Ovary (tissue), 9 donors: ENCODE measurements around the gene DUSP12. TPM values are rescaled to one million over a fixed set of nuclear protein-coding genes. Genes with fewer than 3 reads are reported as not detected.

Source experiments
- DNase-seq, 5 donors: peaks; one replicate each; pipeline ENCODE4 v3.0.0-alpha.2; 2019 to 2020
- H3K27ac ChIP-seq, 2 donors: fragments of 200-600 bp; one replicate each; pipeline versions ENCODE4 v1.5.1 to v1.8.0; 2019 to 2022
- H3K27me3 ChIP-seq: fragments of 200-600 bp; one replicate; pipeline ENCODE4 v1.8.0; 2022
- H3K36me3 ChIP-seq: fragments of 200-600 bp; sonication (generic); one replicate; pipeline ENCODE4 v1.5.1; 2019
- H3K4me1 ChIP-seq: one replicate; pipeline ENCODE4 v1.8.1; 2013; ENCODE audit warnings: mild to moderate bottlenecking, moderate library complexity; ENCODE audit not compliant: insufficient read depth
- H3K4me3 ChIP-seq: fragments of 200-600 bp; sonication (generic); one replicate; pipeline ENCODE4 v1.5.1; 2017
- H3K9me3 ChIP-seq, 2 donors: fragments of 200-600 bp in 1 of 2; sonication (generic) in 1 of 2; one replicate each; pipeline versions ENCODE4 v1.5.1 to v1.8.1; 2013 to 2019; ENCODE audit warnings: mild to moderate bottlenecking in 1 of 2, moderate library complexity in 1 of 2
- CTCF ChIP-seq, 3 donors: fragments of 450-650 bp in 2 of 3; fragments of 200-600 bp in 1 of 3; IDR thresholded peaks; one replicate each; pipeline versions ENCODE4 v1.5.1 to v1.8.0; 2016 to 2022; ENCODE audit warnings: antibody characterized with exemption in 3 of 3, mild to moderate bottlenecking in 1 of 3
- EP300 ChIP-seq: sonication (generic); formaldehyde crosslinking; IDR thresholded peaks from one replicate; pipeline ENCODE4 v1.6.1; 2017; ENCODE audit warnings: antibody characterized with exemption
- POLR2A ChIP-seq: fragments of 450-650 bp; IDR thresholded peaks from one replicate; pipeline ENCODE4 v1.6.1; 2017; ENCODE audit warnings: antibody characterized with exemption, mild to moderate bottlenecking, moderate library complexity
- WGBS, 3 donors: extraction: QIAGEN DNeasy Blood & Tissue Kit in 1 of 3; methylation state at CpG; one replicate each; pipeline versions ENCODE4 v1.1.5 to v1.1.7; 2013 to 2017; 5-methylcytosine and 5-hydroxymethylcytosine counted together
- intact Hi-C, 4 donors: fragments of 100-400 bp; cut with DNase I; formaldehyde crosslinking; loops; one replicate each; pipeline versions ENCODE4 v1.11.0 to v1.15.1; 2022 to 2023
- polyA plus RNA-seq, 2 donors: library from polyadenylated mRNA; stranded (reverse); fragments of 200-250 nt in 1 of 2; fragments of 350-450 nt in 1 of 2; fragmentation: Illumina TruSeq in 1 of 2; extraction: RNeasy Lipid Tissue Mini Kit (QIAGEN cat#74804) in 1 of 2; gene quantifications; one replicate each; pipeline ENCODE4 v1.2.3, GENCODE V29; 2013 to 2014
- total RNA-seq, 7 donors: library from RNA; depleted of rRNA in 2 of 7; stranded (reverse); fragments of >200 nt in 2 of 7; fragmentation: NEBNext Ultra II Directional in 3 of 7; extraction: Animal tissue kit (Norgen Biotek cat#: 25700) in 3 of 7; gene quantifications; one replicate each; pipeline versions ENCODE4 v1.1.0 to v1.2.4, GENCODE V29; 2016 to 2023
- donor health status: DM: no; HTN: no; CAD: no; lungs with moderate emphysema.
- donor health status: DM: no; HTN: no; CAD: no.
- donor health status: Bipolar disorder and iron deficiency.
- donor health status: DM: yes; HTN: yes; CAD: no.
- donor health status: DM: no; HTN: no; CAD: no.
- donor health status: DM: yes; HTN: yes; CAD: no.

DUSP12 gene
- total and polyA plus RNA-seq, 9 donors = 15.0 to 28.9 (median 19.8) TPM

GRCh38 chr1:161770250-161770649 is 20.7 kb downstream of the DUSP12 start:
- Histone ChIP-seq H3K27me3 (no peaks in the 10 kb centered on the region), H3K9me3 (no peaks in the 10 kb centered on the region), H3K27ac (no peak overlapping the region), H3K4me1 (peaks cover 4% of the 10 kb centered on the region), H3K36me3 (no peaks in the 10 kb centered on the region), H3K4me3 (no peak overlapping the region)
- WGBS, 3 donors = 90 to 94% (median 92%) methylated on average over 3 of the region's 3 CpGs
- intact Hi-C loops = no loop called here
- TF ChIP-seq CTCF (IDR thresholded peaks at IDR 0.05) = no peak
- no peak for TF ChIP-seq EP300
- TF ChIP-seq POLR2A = no peak
- no peak for DNase-seq

DNA sequence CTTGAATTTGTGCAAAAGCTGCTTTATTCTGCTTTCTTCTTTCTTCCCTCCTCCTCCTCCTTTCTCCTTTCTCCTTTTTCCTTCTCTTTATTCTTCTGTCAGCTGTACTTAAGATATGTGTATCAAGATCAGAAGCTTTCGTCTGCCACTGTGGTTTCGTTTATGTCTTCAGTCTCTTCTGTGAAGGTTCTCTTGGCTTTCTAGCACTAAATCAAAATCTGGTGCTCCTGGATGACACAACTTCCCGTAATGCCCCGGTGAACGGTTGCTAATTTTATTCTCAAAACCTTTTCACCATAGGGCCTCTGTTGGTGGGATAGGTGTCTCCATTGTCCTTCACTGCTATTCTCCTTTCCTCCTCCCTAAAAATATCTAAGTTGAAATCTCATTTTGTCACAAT is 21.6 kb downstream of the DUSP12 start:
- DNase-seq = no peak

DNA sequence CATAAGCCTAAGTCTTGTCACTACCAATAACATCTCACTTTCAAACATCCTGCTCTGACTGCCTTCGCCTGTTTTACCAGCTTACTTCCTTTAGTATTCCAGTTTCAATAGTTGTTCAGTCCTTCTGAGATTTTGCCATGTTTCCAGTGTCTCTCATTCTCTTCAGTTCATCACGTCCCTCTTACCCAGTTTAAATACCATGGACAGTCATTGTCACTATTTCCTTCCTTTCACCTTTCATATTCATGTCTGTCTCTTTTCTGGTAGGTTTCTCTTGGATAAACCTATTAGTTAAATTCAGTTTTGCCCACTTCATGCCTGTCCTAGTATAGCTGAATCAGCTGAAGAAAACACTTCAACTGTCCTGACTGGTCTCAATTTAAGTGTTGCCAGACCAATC is 22.4 kb downstream of the DUSP12 start:
- H3K36me3 ChIP-seq = no peaks in the 10 kb centered on the region
- no peaks in the 10 kb centered on the region for H3K9me3 ChIP-seq
- DNase-seq = no peak
- WGBS, 3 donors = 84 to 86% (median 84%) methylated on average over 2 of the region's 2 CpGs
- H3K27me3 ChIP-seq = no peaks in the 10 kb centered on the region
- H3K4me3 ChIP-seq = no peak overlapping the region
- intact Hi-C loops = no loop called here
- H3K27ac ChIP-seq = no peak overlapping the region
- TF ChIP-seq POLR2A (no peak), CTCF (IDR thresholded peaks at IDR 0.05) (no peak), EP300 (no peak)
- H3K4me1 ChIP-seq = peaks cover 4% of the 10 kb centered on the region

More for the DNA sequence above, 21.6 kb downstream of the DUSP12 start:
- H3K4me1 ChIP-seq = peaks cover 4% of the 10 kb centered on the region
- WGBS, 3 donors = 73 to 86% (median 77%) methylated on average over 5 of the region's 5 CpGs
- no peak overlapping the region for H3K27ac ChIP-seq
- no peak overlapping the region for H3K4me3 ChIP-seq
- H3K36me3 ChIP-seq = no peaks in the 10 kb centered on the region
- intact Hi-C loops = no loop called here
- no peaks in the 10 kb centered on the region for H3K9me3 ChIP-seq
- H3K27me3 ChIP-seq = no peaks in the 10 kb centered on the region
- TF ChIP-seq POLR2A = no peak
- no peak for TF ChIP-seq EP300
- no peak for TF ChIP-seq CTCF (IDR thresholded peaks at IDR 0.05)

- H3K4me1 ChIP-seq = peaks cover 3% of the 10 kb centered on the region
- no peaks in the 10 kb centered on the region for H3K27me3 ChIP-seq
- H3K36me3 ChIP-seq = no peaks in the 10 kb centered on the region
These were observed 22.8 kb downstream of the DUSP12 start for GRCh38 chr1:161772397-161772796.

More at GRCh38 chr1:161772397-161772796, 22.8 kb downstream of the DUSP12 start:
- Histone ChIP-seq H3K9me3 (no peaks in the 10 kb centered on the region), H3K4me3 (no peak overlapping the region), H3K27ac (no peak overlapping the region)
- TF ChIP-seq EP300 (no peak), POLR2A (no peak), CTCF (IDR thresholded peaks at IDR 0.05) (no peak)
- no peak for DNase-seq
- intact Hi-C loops = no loop called here
